GM23338 (cell line): ENCODE data around the gene TBC1D16. TPM values are rescaled to one million over a fixed set of nuclear protein-coding genes. Genes with fewer than 3 reads are reported as not detected.

Source experiments
- ATAC-seq: fragments of 200-7000 bp; cut with Tn5 transposase; 3 replicates; pipeline ENCODE4 v1.9.1; 2020
- DNase-seq: peaks from one replicate; pipeline ENCODE4 v3.0.0-alpha.2; 2015; ENCODE audit warnings: low spot score
- H2AFZ ChIP-seq: fragments of 200-600 bp; sonication (generic); 2 replicates; pipeline ENCODE4 v1.8.0; 2016; ENCODE audit warnings: antibody characterized with exemption, mild to moderate bottlenecking, moderate library complexity
- H3F3A ChIP-seq: fragments of 200-600 bp; sonication (generic); replicated peaks from 2 replicates; pipeline ENCODE4 v1.8.0; 2017; ENCODE audit warnings: antibody characterized with exemption, mixed run types, low read depth
- H3K27ac ChIP-seq: fragments of 200-600 bp; sonication (generic); 2 replicates; pipeline ENCODE4 v1.6.1; 2016; ENCODE audit warnings: low read depth
- H3K27me3 ChIP-seq: fragments of 200-600 bp; sonication (generic); 2 replicates; pipeline ENCODE4 v1.8.0; 2016; ENCODE audit warnings: mild to moderate bottlenecking, mixed run types, moderate library complexity; ENCODE audit not compliant: insufficient read depth
- H3K36me3 ChIP-seq: fragments of 200-600 bp; sonication (generic); 2 replicates; pipeline ENCODE4 v1.8.0; 2016; ENCODE audit warnings: mild to moderate bottlenecking; ENCODE audit not compliant: insufficient read depth
- H3K4me1 ChIP-seq: fragments of 200-600 bp; sonication (generic); 2 replicates; pipeline ENCODE4 v1.8.0; 2016; ENCODE audit warnings: mild to moderate bottlenecking, moderate library complexity; ENCODE audit not compliant: insufficient read depth
- H3K4me2 ChIP-seq: fragments of 200-600 bp; sonication (generic); 2 replicates; pipeline ENCODE4 v1.7.1; 2017; ENCODE audit warnings: mixed run types
- H3K4me3 ChIP-seq: fragments of 200-600 bp; sonication (generic); 2 replicates; pipeline ENCODE4 v1.6.1; 2016; ENCODE audit warnings: mixed run types
- H3K79me2 ChIP-seq: fragments of 200-600 bp; sonication (generic); replicated peaks from 2 replicates; pipeline ENCODE4 v1.8.0; 2017; ENCODE audit warnings: mild to moderate bottlenecking; ENCODE audit not compliant: insufficient read depth
- H3K9me2 ChIP-seq: fragments of 200-600 bp; sonication (generic); 2 replicates; pipeline ENCODE4 v1.8.0; 2017; ENCODE audit not compliant: insufficient read depth
- H4K20me1 ChIP-seq: fragments of 200-600 bp; sonication (generic); replicated peaks from 2 replicates; pipeline ENCODE4 v1.8.0; 2017; ENCODE audit warnings: mild to moderate bottlenecking; ENCODE audit not compliant: insufficient read depth
- H3K27ac Mint-ChIP-seq: 2 replicates; pipeline ENCODE4 v1.8.0; 2020; ENCODE audit warnings: inconsistent platforms, mild to moderate bottlenecking, moderate library complexity, mixed read lengths
- H3K27me3 Mint-ChIP-seq: 3 replicates; pipeline ENCODE4 v1.8.0; 2022; ENCODE audit warnings: low read depth, mild to moderate bottlenecking, moderate library complexity, mixed read lengths, inconsistent platforms; ENCODE audit not compliant: insufficient read depth, poor library complexity
- H3K36me3 Mint-ChIP-seq: 3 replicates; pipeline ENCODE4 v1.8.0; 2021; ENCODE audit warnings: low read depth, mild to moderate bottlenecking, inconsistent platforms, moderate library complexity, mixed read lengths
- H3K4me1 Mint-ChIP-seq: 3 replicates; pipeline ENCODE4 v1.8.0; 2020; ENCODE audit warnings: mild to moderate bottlenecking, inconsistent platforms, mixed read lengths
- H3K4me3 Mint-ChIP-seq: 3 replicates; pipeline ENCODE4 v1.8.0; 2021; ENCODE audit warnings: moderate library complexity, mild to moderate bottlenecking, inconsistent platforms, mixed read lengths
- H3K9me3 Mint-ChIP-seq: 3 replicates; pipeline ENCODE4 v1.8.0; 2020; ENCODE audit warnings: moderate library complexity, mild to moderate bottlenecking, inconsistent platforms, mixed read lengths
- EZH2 ChIP-seq: fragments of 200-600 bp; sonication (generic); IDR thresholded peaks from one replicate; pipeline ENCODE4 v1.8.0; 2017; ENCODE audit warnings: antibody characterized with exemption, mild to moderate bottlenecking, low read depth; ENCODE audit not compliant: unreplicated experiment
- EZH2phosphoT487 ChIP-seq: fragments of 200-600 bp; sonication (generic); IDR thresholded peaks from one replicate; pipeline ENCODE4 v1.8.1; 2018; ENCODE audit warnings: antibody characterized with exemption; ENCODE audit not compliant: unreplicated experiment
- JUNB ChIP-seq: IDR thresholded peaks from one replicate; pipeline ENCODE4 v1.6.1; 2016; ENCODE audit warnings: antibody characterized with exemption; ENCODE audit not compliant: unreplicated experiment
- NANOG ChIP-seq: IDR thresholded peaks from 2 replicates; pipeline ENCODE4 v1.6.1; 2016; ENCODE audit warnings: antibody characterized with exemption, borderline replicate concordance
- POLR2AphosphoS5 ChIP-seq: IDR thresholded peaks from 2 replicates; pipeline ENCODE4 v1.6.1; 2016; ENCODE audit warnings: antibody characterized with exemption, low read depth
- REST ChIP-seq: IDR thresholded peaks from one replicate; pipeline ENCODE4 v1.6.1; 2018; ENCODE audit warnings: antibody characterized with exemption; ENCODE audit not compliant: unreplicated experiment
- STAT1 ChIP-seq: IDR thresholded peaks from one replicate; pipeline ENCODE4 v1.6.1; 2016; ENCODE audit warnings: antibody characterized with exemption; ENCODE audit not compliant: unreplicated experiment
- ZNF114 ChIP-seq: fragments of 250-450 bp; sonication (Bioruptor Pico); IDR thresholded peaks from 2 replicates; pipeline ENCODE4 v1.5.0; 2020; ENCODE audit warnings: mild to moderate bottlenecking, moderate library complexity
- ZNF331 ChIP-seq: fragments of 250-450 bp; sonication (Bioruptor Pico); IDR thresholded peaks from 2 replicates; pipeline ENCODE4 v1.5.0; 2020; ENCODE audit warnings: low read depth, mild to moderate bottlenecking, moderate library complexity
- ZNF462 ChIP-seq: fragments of 250-450 bp; sonication (Bioruptor Pico); IDR thresholded peaks from 2 replicates; pipeline ENCODE4 v1.5.0; 2020; ENCODE audit warnings: mild to moderate bottlenecking, moderate library complexity
- polyA plus RNA-seq: library from polyadenylated mRNA; unstranded; fragments of >200 nt; fragmentation: Nextera tagmentation; extraction: Ambion mirVana; gene quantifications from 2 replicates; pipeline ENCODE4 v1.2.1, GENCODE V29; 2016
- total RNA-seq: library from RNA; depleted of rRNA; stranded (reverse); fragments of >200 nt; shearing (Covaris generic); gene quantifications from 2 replicates; pipeline ENCODE4 v1.2.3, GENCODE V29; 2014

Gene TBC1D16
- total and polyA plus RNA-seq, 2 experiments from 2014 or later = 16.7 to 104 TPM

- TF ChIP-seq REST (no peak), STAT1 (no peak), POLR2AphosphoS5 (no peak), EZH2phosphoT487 (no peak), ZNF331 (CRISPR knock-in tag) (no peak)
Measured at GRCh38 chr17:79892457-79893241, 143.0 kb downstream of the TBC1D16 start (continued).

- Mint-ChIP-seq H3K4me1 (peaks cover 4% of the 10 kb centered on the region; the same call in 1 of the 3 replicates), H3K9me3 (peaks cover 3% of the 10 kb centered on the region; the same call in 1 of the 3 replicates)
Measured at GRCh38 chr17:79891113-79891730, 144.4 kb downstream of the TBC1D16 start.

More at GRCh38 chr17:79891113-79891730, 144.4 kb downstream of the TBC1D16 start:
- no peaks in the 10 kb centered on the region; the same call in 2 of the 3 replicates for H3K36me3 Mint-ChIP-seq
- H4K20me1 ChIP-seq = no peaks in the 10 kb centered on the region
- H2AFZ ChIP-seq = no peak overlapping the region
- no peaks in the 10 kb centered on the region for H3K27me3 ChIP-seq
- no peak for TF ChIP-seq JUNB
- no peak for TF ChIP-seq ZNF331 (CRISPR knock-in tag)
- no peak for TF ChIP-seq EZH2
- TF ChIP-seq ZNF462 = no peak
- no peak for TF ChIP-seq ZNF114 (CRISPR knock-in tag)
- TF ChIP-seq REST = no peak
- TF ChIP-seq STAT1 = no peak
- TF ChIP-seq NANOG = no peak
- no peaks in the 10 kb centered on the region for H3K79me2 ChIP-seq
- DNase-seq = no peak
- H3K27ac ChIP-seq = no peak overlapping the region
- no peak for ATAC-seq
- no peak overlapping the region for H3K4me2 ChIP-seq
- H3K27me3 Mint-ChIP-seq = peaks cover 12% of the 10 kb centered on the region
- H3K27ac Mint-ChIP-seq = peak overlapping the region; percentile 8; the same call in 1 of the 2 replicates
- no peaks in the 10 kb centered on the region for H3K36me3 ChIP-seq
- no peaks in the 10 kb centered on the region for H3K4me1 ChIP-seq
- H3K9me2 ChIP-seq = peaks cover 11% of the 10 kb centered on the region
- no peak overlapping the region for H3K4me3 ChIP-seq
- no peak overlapping the region for H3K4me3 Mint-ChIP-seq
- H3F3A ChIP-seq = no peaks in the 10 kb centered on the region
